Osteoblast (primary cell): ENCODE results near the gene FILIP1L. TPM values are rescaled to one million over a fixed set of nuclear protein-coding genes. Genes with fewer than 3 reads are reported as not detected.

ENCODE experiments used
- DNase-seq: peaks from one replicate; pipeline ENCODE4 v3.0.0; 2011; ENCODE audit warnings: low spot score, mixed read lengths; ENCODE audit not compliant: insufficient read length; ENCODE audit errors: missing footprints
- H2AFZ ChIP-seq: 2 replicates; pipeline ENCODE4 v1.6.0; 2011; ENCODE audit warnings: mild to moderate bottlenecking, low read length
- H3K27ac ChIP-seq: 2 replicates; pipeline ENCODE4 v1.5.1; 2011; ENCODE audit warnings: mild to moderate bottlenecking, low read depth, low read length, moderate library complexity
- H3K27me3 ChIP-seq: 2 replicates; pipeline ENCODE4 v1.6.0; 2012; ENCODE audit warnings: mild to moderate bottlenecking, control low read depth, inconsistent platforms, low read length, moderate library complexity; ENCODE audit not compliant: insufficient read depth
- H3K36me3 ChIP-seq: 2 replicates; pipeline ENCODE4 v1.5.1; 2011; ENCODE audit warnings: mild to moderate bottlenecking, low read length, control low read depth, moderate library complexity; ENCODE audit not compliant: insufficient read depth
- H3K4me1 ChIP-seq: 2 replicates; pipeline ENCODE4 v1.5.1; 2011; ENCODE audit warnings: mild to moderate bottlenecking, low read length, control low read depth, moderate library complexity; ENCODE audit not compliant: insufficient read depth
- H3K4me2 ChIP-seq: 2 replicates; pipeline ENCODE4 v1.6.0; 2011; ENCODE audit warnings: mild to moderate bottlenecking, low read length; ENCODE audit not compliant: insufficient read depth
- H3K4me3 ChIP-seq: fragments of 200-600 bp; sonication (generic); 3 replicates; pipeline ENCODE4 v1.5.1; 2012; ENCODE audit warnings: mild to moderate bottlenecking, low read length, inconsistent platforms; ENCODE audit not compliant: insufficient read depth
- H3K79me2 ChIP-seq: 2 replicates; pipeline ENCODE4 v1.6.0; 2012; ENCODE audit warnings: mild to moderate bottlenecking, low read length, control low read depth, inconsistent platforms; ENCODE audit not compliant: insufficient read depth
- H3K9me3 ChIP-seq: 2 replicates; pipeline ENCODE4 v1.5.1; 2011; ENCODE audit warnings: low read depth, low read length, control low read depth
- H4K20me1 ChIP-seq: 2 replicates; pipeline ENCODE4 v1.6.0; 2012; ENCODE audit warnings: mild to moderate bottlenecking, low read length, control low read depth; ENCODE audit not compliant: insufficient read depth
- total RNA-seq: library from RNA; depleted of rRNA; stranded (reverse); fragments of >200 nt; gene quantifications from 2 replicates; pipeline ENCODE4 v1.2.3, GENCODE V29; 2012
- TF ChIP-seq, protein P1 (sequence below): IDR thresholded peaks from 2 replicates; pipeline ENCODE4 v1.5.1; 2011; ENCODE audit warnings: mild to moderate bottlenecking, low read depth, low read length, moderate library complexity; ENCODE audit errors: extremely low read depth

FILIP1L gene
- total RNA-seq, 1 donor = 5.8 TPM

DNA sequence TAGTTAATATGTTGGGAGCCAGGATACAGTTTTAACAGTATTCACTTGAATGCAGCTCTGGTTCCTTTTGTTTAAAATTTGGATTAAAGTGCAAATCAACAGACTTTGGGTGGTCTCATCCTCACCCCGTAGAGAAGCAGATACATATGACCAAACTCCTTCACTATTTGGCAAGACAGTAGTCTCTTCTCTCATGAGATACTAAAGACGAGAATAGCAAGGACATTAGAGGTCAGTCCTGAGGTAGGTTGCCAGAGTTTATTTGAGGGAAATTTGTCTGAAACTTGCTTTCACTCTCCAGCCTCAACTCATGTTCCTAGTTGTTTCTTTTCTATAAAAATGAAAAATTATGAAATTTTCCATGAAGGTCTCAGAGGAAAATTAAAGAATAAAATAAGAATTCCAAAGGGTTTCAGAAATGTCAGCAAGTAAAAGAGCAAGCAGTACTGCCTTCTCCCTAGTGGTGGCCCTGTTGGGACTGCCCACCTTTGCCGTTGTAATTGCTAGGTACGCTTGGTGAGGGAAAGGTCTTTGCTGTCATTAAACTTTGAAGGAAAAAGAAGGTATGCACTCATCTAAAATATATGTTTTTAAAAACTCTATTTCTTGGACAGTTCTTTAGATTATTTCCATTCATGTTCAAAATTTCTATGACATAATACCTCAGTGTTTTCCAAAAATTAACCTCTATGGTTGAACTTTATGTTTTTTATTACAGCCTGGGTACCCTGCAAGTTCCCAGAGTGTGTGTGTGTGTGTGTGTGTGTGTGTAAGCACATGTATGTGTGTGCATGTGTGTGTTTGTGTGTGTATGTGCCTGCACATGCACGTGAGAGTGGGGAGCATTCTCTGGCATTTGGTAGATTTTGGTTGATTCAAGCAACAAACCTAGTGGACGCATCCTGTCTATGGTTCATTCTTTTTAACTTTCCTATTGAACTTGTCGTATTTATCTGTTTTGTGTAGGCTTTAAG, 185.2 kb downstream of the FILIP1L start:
- no peaks in the 10 kb centered on the region for H3K36me3 ChIP-seq
- H3K27ac ChIP-seq = no peak overlapping the region

GRCh38 chr3:99927671-99928457, 186.4 kb downstream of the FILIP1L start:
- no peaks in the 10 kb centered on the region for H3K9me3 ChIP-seq
- no peak overlapping the region for H3K4me3 ChIP-seq
- no peak overlapping the region for H3K4me2 ChIP-seq
- no peak overlapping the region for H2AFZ ChIP-seq
- no peak overlapping the region for H3K27ac ChIP-seq
- H4K20me1 ChIP-seq = no peaks in the 10 kb centered on the region
- H3K27me3 ChIP-seq = no peaks in the 10 kb centered on the region
- no peaks in the 10 kb centered on the region for H3K36me3 ChIP-seq
- DNase-seq = no peak
- peaks cover 17% of the 10 kb centered on the region for H3K4me1 ChIP-seq
- TF ChIP-seq, protein P1, sequence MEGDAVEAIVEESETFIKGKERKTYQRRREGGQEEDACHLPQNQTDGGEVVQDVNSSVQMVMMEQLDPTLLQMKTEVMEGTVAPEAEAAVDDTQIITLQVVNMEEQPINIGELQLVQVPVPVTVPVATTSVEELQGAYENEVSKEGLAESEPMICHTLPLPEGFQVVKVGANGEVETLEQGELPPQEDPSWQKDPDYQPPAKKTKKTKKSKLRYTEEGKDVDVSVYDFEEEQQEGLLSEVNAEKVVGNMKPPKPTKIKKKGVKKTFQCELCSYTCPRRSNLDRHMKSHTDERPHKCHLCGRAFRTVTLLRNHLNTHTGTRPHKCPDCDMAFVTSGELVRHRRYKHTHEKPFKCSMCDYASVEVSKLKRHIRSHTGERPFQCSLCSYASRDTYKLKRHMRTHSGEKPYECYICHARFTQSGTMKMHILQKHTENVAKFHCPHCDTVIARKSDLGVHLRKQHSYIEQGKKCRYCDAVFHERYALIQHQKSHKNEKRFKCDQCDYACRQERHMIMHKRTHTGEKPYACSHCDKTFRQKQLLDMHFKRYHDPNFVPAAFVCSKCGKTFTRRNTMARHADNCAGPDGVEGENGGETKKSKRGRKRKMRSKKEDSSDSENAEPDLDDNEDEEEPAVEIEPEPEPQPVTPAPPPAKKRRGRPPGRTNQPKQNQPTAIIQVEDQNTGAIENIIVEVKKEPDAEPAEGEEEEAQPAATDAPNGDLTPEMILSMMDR = no peak
- H3K79me2 ChIP-seq = no peaks in the 10 kb centered on the region

More for the DNA sequence above, 185.2 kb downstream of the FILIP1L start:
- no peaks in the 10 kb centered on the region for H3K9me3 ChIP-seq
- H3K79me2 ChIP-seq = no peaks in the 10 kb centered on the region
- H3K4me1 ChIP-seq = peaks cover 17% of the 10 kb centered on the region
- no peak for DNase-seq
- no peaks in the 10 kb centered on the region for H3K27me3 ChIP-seq
- TF ChIP-seq, protein P1 = no peak
- peak overlapping the region; percentile 23 for H3K4me2 ChIP-seq
- H3K4me3 ChIP-seq = no peak overlapping the region
- H4K20me1 ChIP-seq = no peaks in the 10 kb centered on the region
- H2AFZ ChIP-seq = no peak overlapping the region

- Histone ChIP-seq H2AFZ (no peak overlapping the region), H4K20me1 (no peaks in the 10 kb centered on the region), H3K79me2 (no peaks in the 10 kb centered on the region), H3K4me1 (peaks cover 30% of the 10 kb centered on the region), H3K27ac (no peak overlapping the region), H3K4me3 (no peak overlapping the region), H3K4me2 (no peak overlapping the region), H3K9me3 (no peaks in the 10 kb centered on the region), H3K27me3 (no peaks in the 10 kb centered on the region), H3K36me3 (no peaks in the 10 kb centered on the region)
- TF ChIP-seq, protein P1 = no peak
- DNase-seq = no peak
These were observed 188.6 kb downstream of the FILIP1L start for GRCh38 chr3:99925584-99926230.
